ENCODE measurements around the gene MPZL3.
"Not testable (repeated sequence)": the region's sequence is repeated elsewhere in the genome, so short reads cannot be mapped to it uniquely, and the experiment has no call there.

The MPZL3 gene

GRCh38 chr11:118184784-118185579 lies 67.2 kb downstream of the MPZL3 start:
- in situ Hi-C loops (cut with MboI; ENCODE audit: low pct_unique_long_range_greater_than_20kb, low sequenced_read_pairs, unreplicated experiment) = no loop called here
- TF ChIP-seq, protein P1, sequence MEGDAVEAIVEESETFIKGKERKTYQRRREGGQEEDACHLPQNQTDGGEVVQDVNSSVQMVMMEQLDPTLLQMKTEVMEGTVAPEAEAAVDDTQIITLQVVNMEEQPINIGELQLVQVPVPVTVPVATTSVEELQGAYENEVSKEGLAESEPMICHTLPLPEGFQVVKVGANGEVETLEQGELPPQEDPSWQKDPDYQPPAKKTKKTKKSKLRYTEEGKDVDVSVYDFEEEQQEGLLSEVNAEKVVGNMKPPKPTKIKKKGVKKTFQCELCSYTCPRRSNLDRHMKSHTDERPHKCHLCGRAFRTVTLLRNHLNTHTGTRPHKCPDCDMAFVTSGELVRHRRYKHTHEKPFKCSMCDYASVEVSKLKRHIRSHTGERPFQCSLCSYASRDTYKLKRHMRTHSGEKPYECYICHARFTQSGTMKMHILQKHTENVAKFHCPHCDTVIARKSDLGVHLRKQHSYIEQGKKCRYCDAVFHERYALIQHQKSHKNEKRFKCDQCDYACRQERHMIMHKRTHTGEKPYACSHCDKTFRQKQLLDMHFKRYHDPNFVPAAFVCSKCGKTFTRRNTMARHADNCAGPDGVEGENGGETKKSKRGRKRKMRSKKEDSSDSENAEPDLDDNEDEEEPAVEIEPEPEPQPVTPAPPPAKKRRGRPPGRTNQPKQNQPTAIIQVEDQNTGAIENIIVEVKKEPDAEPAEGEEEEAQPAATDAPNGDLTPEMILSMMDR (IDR thresholded peaks at IDR 0.05; ENCODE audit: extremely low read depth, insufficient read depth, missing control alignments) = no peak
- DNase-seq (ENCODE audit: low spot score) = no peak

DNA sequence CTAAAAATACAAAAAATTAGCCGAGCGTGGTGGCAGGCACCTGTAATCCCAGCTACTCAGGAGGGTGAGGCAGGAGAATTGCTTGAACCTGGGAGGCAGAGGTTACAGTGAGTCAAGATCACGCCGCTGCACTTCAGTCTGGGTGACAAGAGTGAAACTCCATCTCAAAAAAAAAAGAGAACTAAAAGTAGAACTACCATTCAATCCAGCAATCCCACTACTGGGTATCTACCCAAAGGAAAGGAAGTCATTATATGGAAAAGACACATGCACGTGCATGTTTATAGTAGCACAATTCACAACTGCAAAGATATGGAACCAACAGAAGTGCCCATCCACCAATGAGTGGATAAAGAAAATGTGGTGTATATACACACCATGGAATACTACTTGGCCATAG lies 68.5 kb downstream of the MPZL3 start:
- in situ Hi-C loops (cut with MboI; ENCODE audit: low pct_unique_long_range_greater_than_20kb, low sequenced_read_pairs, unreplicated experiment) = not testable (repeated sequence)

GRCh38 chr11:118180300-118180703 lies 71.9 kb downstream of the MPZL3 start:
- in situ Hi-C loops (cut with MboI; ENCODE audit: low pct_unique_long_range_greater_than_20kb, low sequenced_read_pairs, unreplicated experiment) = no loop called here
- DNase-seq (ENCODE audit: low spot score) = peak; percentile 23

More for the DNA sequence above, 68.5 kb downstream of the MPZL3 start:
- not testable (repeated sequence) for DNase-seq (ENCODE audit: low spot score)

DNA sequence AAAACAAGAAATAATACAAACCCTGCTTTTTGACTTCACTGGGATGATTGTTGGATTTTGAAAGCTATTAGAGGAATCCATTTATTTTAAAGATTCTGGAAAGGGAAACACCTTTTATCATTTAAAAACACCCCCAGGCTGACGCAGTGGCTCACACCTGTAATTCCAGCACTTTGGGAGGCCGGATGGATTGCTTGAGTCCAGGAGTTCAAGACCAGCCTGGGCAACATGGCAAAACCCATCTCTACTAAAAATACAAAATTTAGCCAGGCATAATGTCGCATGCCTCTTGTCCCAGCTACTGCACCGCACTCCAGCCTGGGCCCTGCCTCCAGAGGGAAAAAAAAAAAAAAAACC lies 75.4 kb downstream of the MPZL3 start:
- in situ Hi-C loops (cut with MboI; ENCODE audit: low pct_unique_long_range_greater_than_20kb, low sequenced_read_pairs, unreplicated experiment) = no loop called here
- DNase-seq (ENCODE audit: low spot score) = no peak
- TF ChIP-seq, protein P1 (IDR thresholded peaks at IDR 0.05; ENCODE audit: extremely low read depth, insufficient read depth, missing control alignments) = no peak

More at GRCh38 chr11:118180300-118180703, 71.9 kb downstream of the MPZL3 start:
- TF ChIP-seq, protein P1 (IDR thresholded peaks at IDR 0.05; ENCODE audit: extremely low read depth, insufficient read depth, missing control alignments) = no peak

Measured in GM13977 (cell line).